ENCODE data around the gene NCF1. TPM values are rescaled to one million over a fixed set of nuclear protein-coding genes. Genes with fewer than 3 reads are reported as not detected.
"Not testable (repeated sequence)": the region's sequence is repeated elsewhere in the genome, so short reads cannot be mapped to it uniquely, and the experiment has no call there.

The NCF1 gene
- total and polyA plus RNA-seq, 2 of the 4 experiments (the other 2 are of a cell fraction), result not detected

- H4K91ac ChIP-seq (ENCODE audit: insufficient read depth, low read depth, low read length); H4K20me1 ChIP-seq (ENCODE audit: insufficient read depth, low read length); H3K56ac ChIP-seq (ENCODE audit: extremely low read depth, insufficient read depth, low read length); H3K9me3 ChIP-seq (ENCODE audit: control insufficient read depth, insufficient read depth, low read length); H3K23ac ChIP-seq (ENCODE audit: low read depth, low read length); H2BK20ac ChIP-seq (ENCODE audit: low read depth, low read length); dilution Hi-C loops (cut with HindIII; ENCODE audit: low sequenced_read_pairs, unreplicated experiment); H3K4me1 ChIP-seq (ENCODE audit: control insufficient read depth, insufficient read depth, low read length); H3K4me2 ChIP-seq (ENCODE audit: low read depth, low read length); DNase-seq; H2BK15ac ChIP-seq (ENCODE audit: low read depth, low read length); CTCF ChIA-PET; POLR2A ChIA-PET (ENCODE audit: unreplicated experiment); H4K5ac ChIP-seq (ENCODE audit: low read depth, low read length); H3K4me3 ChIP-seq (ENCODE audit: insufficient read depth, low read depth, low read length); H3K9ac ChIP-seq (ENCODE audit: low read depth, low read length); H3K36me3 ChIP-seq (ENCODE audit: control insufficient read depth, insufficient read depth, low read length); intact Hi-C loops (cut with micrococcal nuclease); H3K27me3 ChIP-seq (ENCODE audit: control insufficient read depth, insufficient read depth, low read length); H2AFZ ChIP-seq (replicated peaks; ENCODE audit: low read length, poor library complexity); ATAC-seq (ENCODE audit: low read depth); BruUV-seq (replicated peaks); in situ Hi-C loops (cut with MboI; ENCODE audit: low sequenced_read_pairs); H3K27ac ChIP-seq (ENCODE audit: insufficient read depth, low read length); H3K79me1 ChIP-seq (ENCODE audit: low read depth in 1 of 2, low read length in 2 of 2); H3K9me1 ChIP-seq (ENCODE audit: insufficient read depth, low read length); H2BK120ac ChIP-seq (ENCODE audit: low read depth, low read length); H4K8ac ChIP-seq (ENCODE audit: low read depth in 2 of 2, low read length in 2 of 2); H3K14ac ChIP-seq (replicated peaks; ENCODE audit: low read depth, low read length); H3K18ac ChIP-seq (ENCODE audit: low read depth, low read length); H3K4ac ChIP-seq (ENCODE audit: low read depth, low read length); H2AK5ac ChIP-seq (ENCODE audit: low read depth, low read length); H2BK5ac ChIP-seq (ENCODE audit: low read depth, low read length, poor library complexity, severe bottlenecking); H2AK9ac ChIP-seq (replicated peaks; ENCODE audit: low read depth, low read length, poor library complexity): not testable (repeated sequence)
- no CpG with 5 or more reads among the region's 4 CpGs for WGBS, 2 experiments (ENCODE audit: extremely low coverage in 2 of 2, insufficient read length in 1 of 2)
These were observed 24.8 kb downstream of the NCF1 start for GRCh38 chr7:74798644-74799043.

GRCh38 chr7:74815882-74816281 lies 42.1 kb downstream of the NCF1 start:
- H2AFZ ChIP-seq (replicated peaks; ENCODE audit: low read length, poor library complexity); CTCF ChIA-PET; H3K4me3 ChIP-seq (ENCODE audit: insufficient read depth, low read depth, low read length); BruUV-seq (replicated peaks); H2BK5ac ChIP-seq (ENCODE audit: low read depth, low read length, poor library complexity, severe bottlenecking); H3K9me1 ChIP-seq (ENCODE audit: insufficient read depth, low read length); DNase-seq; H3K36me3 ChIP-seq (ENCODE audit: control insufficient read depth, insufficient read depth, low read length); dilution Hi-C loops (cut with HindIII; ENCODE audit: low sequenced_read_pairs, unreplicated experiment); H3K9ac ChIP-seq (ENCODE audit: low read depth, low read length); H3K4me1 ChIP-seq (ENCODE audit: control insufficient read depth, insufficient read depth, low read length); H2BK15ac ChIP-seq (ENCODE audit: low read depth, low read length); intact Hi-C loops (cut with micrococcal nuclease); POLR2A ChIA-PET (ENCODE audit: unreplicated experiment); H4K91ac ChIP-seq (ENCODE audit: insufficient read depth, low read depth, low read length); H2BK120ac ChIP-seq (ENCODE audit: low read depth, low read length); H3K9me3 ChIP-seq (ENCODE audit: control insufficient read depth, insufficient read depth, low read length); H3K56ac ChIP-seq (ENCODE audit: extremely low read depth, insufficient read depth, low read length); H3K18ac ChIP-seq (ENCODE audit: low read depth, low read length); H3K23ac ChIP-seq (ENCODE audit: low read depth, low read length); H4K20me1 ChIP-seq (ENCODE audit: insufficient read depth, low read length); H3K27ac ChIP-seq (ENCODE audit: insufficient read depth, low read length); in situ Hi-C loops (cut with MboI; ENCODE audit: low sequenced_read_pairs); H3K79me1 ChIP-seq (ENCODE audit: low read depth in 1 of 2, low read length in 2 of 2); H3K4me2 ChIP-seq (ENCODE audit: low read depth, low read length); H3K4ac ChIP-seq (ENCODE audit: low read depth, low read length); H4K8ac ChIP-seq (ENCODE audit: low read depth in 2 of 2, low read length in 2 of 2); H2BK20ac ChIP-seq (ENCODE audit: low read depth, low read length); H2AK5ac ChIP-seq (ENCODE audit: low read depth, low read length); H3K27me3 ChIP-seq (ENCODE audit: control insufficient read depth, insufficient read depth, low read length); H3K14ac ChIP-seq (replicated peaks; ENCODE audit: low read depth, low read length); H2AK9ac ChIP-seq (replicated peaks; ENCODE audit: low read depth, low read length, poor library complexity); H4K5ac ChIP-seq (ENCODE audit: low read depth, low read length): not testable (repeated sequence)
- no CpG with 5 or more reads among the region's 3 CpGs for WGBS, 2 experiments (ENCODE audit: extremely low coverage in 2 of 2, insufficient read length in 1 of 2)
- peak; percentile 38 for ATAC-seq (ENCODE audit: low read depth)

All from IMR-90 (cell line).